IPS-15b (cell line): ENCODE results near the gene MYH16.
"Not testable (repeated sequence)": the region's sequence is repeated elsewhere in the genome, so short reads cannot be mapped to it uniquely, and the experiment has no call there.

Experiments used
- H3K27me3 ChIP-seq: one replicate; pipeline ENCODE4 v1.6.1; 2013; ENCODE audit warnings: low read length; ENCODE audit not compliant: control insufficient read depth, insufficient read depth
- H3K36me3 ChIP-seq: one replicate; pipeline ENCODE4 v1.6.1; 2013; ENCODE audit warnings: low read length; ENCODE audit not compliant: control insufficient read depth, insufficient read depth
- H3K4me1 ChIP-seq: one replicate; pipeline ENCODE4 v1.6.1; 2013; ENCODE audit warnings: mild to moderate bottlenecking, low read length; ENCODE audit not compliant: control insufficient read depth, insufficient read depth
- H3K4me3 ChIP-seq: one replicate; pipeline ENCODE4 v1.5.1; 2013; ENCODE audit warnings: low read depth, low read length
- H3K9ac ChIP-seq: one replicate; pipeline ENCODE4 v1.6.1; 2013; ENCODE audit warnings: low read depth, mild to moderate bottlenecking, low read length
- H3K9me3 ChIP-seq: one replicate; pipeline ENCODE4 v1.6.1; 2013; ENCODE audit warnings: mild to moderate bottlenecking, low read length; ENCODE audit not compliant: control insufficient read depth, insufficient read depth

The MYH16 gene

GRCh38 chr7:99326408-99326782 is 53.8 kb downstream of the MYH16 start:
- Histone ChIP-seq H3K9me3 (no peaks in the 10 kb centered on the region), H3K4me1 (no peaks in the 10 kb centered on the region), H3K36me3 (no peaks in the 10 kb centered on the region), H3K4me3 (peak overlapping the region; percentile 100), H3K9ac (peak overlapping the region; percentile 87), H3K27me3 (no peaks in the 10 kb centered on the region)

- not testable (repeated sequence) for H3K4me1 ChIP-seq, H3K9me3 ChIP-seq, H3K4me3 ChIP-seq, H3K9ac ChIP-seq, H3K27me3 ChIP-seq, H3K36me3 ChIP-seq
Measured at GRCh38 chr7:99330314-99330961, 57.8 kb downstream of the MYH16 start.

GRCh38 chr7:99331002-99331401 is 58.4 kb downstream of the MYH16 start:
- no peaks in the 10 kb centered on the region for H3K4me1 ChIP-seq
- H3K9me3 ChIP-seq, result no peaks in the 10 kb centered on the region
- H3K9ac ChIP-seq, result no peak overlapping the region
- H3K4me3 ChIP-seq, result no peak overlapping the region
- H3K36me3 ChIP-seq, result peaks cover 2% of the 10 kb centered on the region
- H3K27me3 ChIP-seq, result no peaks in the 10 kb centered on the region

- Histone ChIP-seq H3K4me1 (no peaks in the 10 kb centered on the region), H3K4me3 (no peak overlapping the region), H3K9ac (no peak overlapping the region), H3K9me3 (no peaks in the 10 kb centered on the region), H3K36me3 (peaks cover 32% of the 10 kb centered on the region), H3K27me3 (no peaks in the 10 kb centered on the region)
Measured at GRCh38 chr7:99339595-99339994, 67.0 kb downstream of the MYH16 start.

- Histone ChIP-seq H3K27me3 (no peaks in the 10 kb centered on the region), H3K9me3 (no peaks in the 10 kb centered on the region), H3K4me3 (no peak overlapping the region), H3K36me3 (peaks cover 30% of the 10 kb centered on the region), H3K9ac (no peak overlapping the region), H3K4me1 (no peaks in the 10 kb centered on the region)
Measured at GRCh38 chr7:99340659-99341058, 68.0 kb downstream of the MYH16 start.

- Histone ChIP-seq H3K4me1 (no peaks in the 10 kb centered on the region), H3K27me3 (no peaks in the 10 kb centered on the region), H3K4me3 (no peak overlapping the region), H3K9me3 (no peaks in the 10 kb centered on the region), H3K36me3 (peaks cover 20% of the 10 kb centered on the region), H3K9ac (no peak overlapping the region)
Measured at GRCh38 chr7:99344061-99344647, 71.5 kb downstream of the MYH16 start.

- not testable (repeated sequence) for H3K9ac ChIP-seq, H3K4me1 ChIP-seq, H3K4me3 ChIP-seq, H3K9me3 ChIP-seq, H3K27me3 ChIP-seq
- peaks cover 18% of the 10 kb centered on the region for H3K36me3 ChIP-seq
Measured at GRCh38 chr7:99350641-99351040, 78.0 kb downstream of the MYH16 start.

- H3K36me3 ChIP-seq, result peaks cover 18% of the 10 kb centered on the region
- H3K27me3 ChIP-seq, result no peaks in the 10 kb centered on the region
- no peak overlapping the region for H3K9ac ChIP-seq
- H3K4me3 ChIP-seq, result no peak overlapping the region
- H3K4me1 ChIP-seq, result no peaks in the 10 kb centered on the region
- no peaks in the 10 kb centered on the region for H3K9me3 ChIP-seq
Measured at GRCh38 chr7:99352247-99352646, 79.6 kb downstream of the MYH16 start.

- Histone ChIP-seq H3K27me3 (no peaks in the 10 kb centered on the region), H3K9me3 (no peaks in the 10 kb centered on the region), H3K9ac (no peak overlapping the region), H3K36me3 (peaks cover 28% of the 10 kb centered on the region), H3K4me3 (no peak overlapping the region), H3K4me1 (no peaks in the 10 kb centered on the region)
Measured at GRCh38 chr7:99355098-99355497, 82.5 kb downstream of the MYH16 start.

GRCh38 chr7:99357701-99358490 is 85.3 kb downstream of the MYH16 start:
- Histone ChIP-seq H3K4me1 (no peaks in the 10 kb centered on the region), H3K4me3 (no peak overlapping the region), H3K9me3 (no peaks in the 10 kb centered on the region), H3K9ac (no peak overlapping the region), H3K27me3 (no peaks in the 10 kb centered on the region), H3K36me3 (peaks cover 31% of the 10 kb centered on the region)

GRCh38 chr7:99358521-99358920 is 85.9 kb downstream of the MYH16 start:
- not testable (repeated sequence) for H3K4me1 ChIP-seq, H3K27me3 ChIP-seq, H3K9me3 ChIP-seq, H3K4me3 ChIP-seq, H3K9ac ChIP-seq
- H3K36me3 ChIP-seq, result peaks cover 31% of the 10 kb centered on the region
